Measurements from ENCODE around the gene TUBE1.

The TUBE1 gene

GRCh38 chr6:112021691-112022310 is 65.5 kb downstream of the TUBE1 start:
- TF ChIP-seq EZH2 (optimal IDR thresholded peaks at IDR 0.05; ENCODE audit: low read depth, low read length), result no peak
- TF ChIP-seq CTCF (IDR thresholded peaks at IDR 0.05; ENCODE audit: low read length), result no peak
- TF ChIP-seq EZH2phosphoT487 (IDR thresholded peaks at IDR 0.05; ENCODE audit: low read length), result no peak
- no peaks in the 10 kb centered on the region for H3K9me3 ChIP-seq (replicated peaks; ENCODE audit: insufficient read depth, low read length)
- H3K9me2 ChIP-seq (replicated peaks; ENCODE audit: insufficient read depth, low read length), result no peaks in the 10 kb centered on the region
- no peak for DNase-seq
- no peaks in the 10 kb centered on the region for H3F3A ChIP-seq (ENCODE audit: insufficient read depth, low read length)
- no peaks in the 10 kb centered on the region for H3K79me2 ChIP-seq (ENCODE audit: low read length)
- H3K27me3 ChIP-seq (replicated peaks; ENCODE audit: insufficient read depth, low read length), result no peaks in the 10 kb centered on the region
- no peaks in the 10 kb centered on the region for H4K20me1 ChIP-seq (ENCODE audit: insufficient read depth, low read length)
- no peak overlapping the region for H3K4me2 ChIP-seq (ENCODE audit: low read depth, low read length)
- no peaks in the 10 kb centered on the region for H3K36me3 ChIP-seq (replicated peaks; ENCODE audit: insufficient read depth, low read length)
- H3K4me3 ChIP-seq (ENCODE audit: low read length), result no peak overlapping the region
- H2AFZ ChIP-seq (ENCODE audit: low read length), result no peak overlapping the region
- H3K27ac ChIP-seq (ENCODE audit: low read length), result no peak overlapping the region
- no peaks in the 10 kb centered on the region for H3K4me1 ChIP-seq (ENCODE audit: low read length)
- H3K9ac ChIP-seq (ENCODE audit: low read length), result no peak overlapping the region
